GM18519 (cell line): ENCODE results near the gene ARSI.

Source experiments
- ATAC-seq: cut with Tn5 transposase; IDR thresholded peaks from one replicate; pipeline ENCODE4 v1.9.1; 2021; ENCODE audit warnings: mild to moderate bottlenecking, moderate library complexity; ENCODE audit not compliant: unreplicated experiment, low FRiP score

The ARSI gene

GRCh38 chr5:150328515-150328914, 25.8 kb upstream of the ARSI start:
- no peak for ATAC-seq

GRCh38 chr5:150327139-150327538, 24.4 kb upstream of the ARSI start:
- ATAC-seq, result no peak

- no peak for ATAC-seq
These were observed 24.0 kb upstream of the ARSI start for GRCh38 chr5:150326707-150327106.

GRCh38 chr5:150325426-150325825, 22.7 kb upstream of the ARSI start:
- no peak for ATAC-seq

- no peak for ATAC-seq
These were observed 21.1 kb upstream of the ARSI start for GRCh38 chr5:150323819-150324218.

- ATAC-seq, result no peak
These were observed 20.4 kb upstream of the ARSI start for GRCh38 chr5:150323092-150323491.

- no peak for ATAC-seq
These were observed 19.5 kb upstream of the ARSI start for GRCh38 chr5:150322202-150322601.

- no peak for ATAC-seq
These were observed 19.1 kb upstream of the ARSI start for GRCh38 chr5:150321784-150322183.

- no peak for ATAC-seq
These were observed 18.5 kb upstream of the ARSI start for GRCh38 chr5:150321211-150321610.

- ATAC-seq, result no peak
These were observed 17.4 kb upstream of the ARSI start for GRCh38 chr5:150320044-150320613.

GRCh38 chr5:150319484-150319790, 16.7 kb upstream of the ARSI start:
- no peak for ATAC-seq

GRCh38 chr5:150318613-150319483, 16.1 kb upstream of the ARSI start:
- ATAC-seq, result no peak

GRCh38 chr5:150317048-150318003, 14.6 kb upstream of the ARSI start:
- no peak for ATAC-seq

GRCh38 chr5:150316320-150316719, 13.6 kb upstream of the ARSI start:
- no peak for ATAC-seq

GRCh38 chr5:150315245-150315644, 12.5 kb upstream of the ARSI start:
- no peak for ATAC-seq

GRCh38 chr5:150313921-150314716, 11.4 kb upstream of the ARSI start:
- ATAC-seq, result no peak

GRCh38 chr5:150313501-150313900, 10.8 kb upstream of the ARSI start:
- no peak for ATAC-seq

GRCh38 chr5:150312518-150312917, 9.8 kb upstream of the ARSI start:
- no peak for ATAC-seq

- no peak for ATAC-seq
These were observed 8.4 kb upstream of the ARSI start for GRCh38 chr5:150311015-150311692.

GRCh38 chr5:150310246-150310645, 7.5 kb upstream of the ARSI start:
- ATAC-seq, result no peak
